GM12878 (cell line): ENCODE measurements around the gene MAML2. TPM values are rescaled to one million over a fixed set of nuclear protein-coding genes. Genes with fewer than 3 reads are reported as not detected.
A peak's percentile ranks its signal among the peaks of the same experiment; 100 is the strongest.

Source experiments
- BHLHE40 ChIP-seq, 2 experiments: fragments of 450-650 bp in 1 of 2; IDR thresholded peaks; 2 replicates each; pipeline ENCODE4 v1.6.1; 2011 to 2017; ENCODE audit warnings: low read depth in 2 of 2, borderline replicate concordance in 1 of 2, improper control_type of control experiment in 1 of 2, low read length in 1 of 2, mild to moderate bottlenecking in 1 of 2
- CHD1 ChIP-seq: IDR thresholded peaks from 2 replicates; pipeline ENCODE4 v1.6.1; 2012; ENCODE audit warnings: low read depth, low read length, improper control_type of control experiment
- CREB1 ChIP-seq: IDR thresholded peaks from 2 replicates; pipeline ENCODE4 v1.6.1; 2012; ENCODE audit warnings: low read depth, mild to moderate bottlenecking, inconsistent platforms
- EGR1 ChIP-seq, 2 experiments: IDR thresholded peaks; 1 replicate in 1 of 2; 2 replicates in 1 of 2; pipeline ENCODE4 v1.6.1; 2011 to 2012; ENCODE audit warnings: low read depth in 2 of 2, low read length in 2 of 2, borderline replicate concordance in 1 of 2, mild to moderate bottlenecking in 1 of 2, moderate library complexity in 1 of 2
- ESRRA ChIP-seq: IDR thresholded peaks from 2 replicates; pipeline ENCODE4 v1.6.1; 2012; ENCODE audit warnings: mild to moderate bottlenecking, low read length, improper control_type of control experiment
- KDM1A ChIP-seq: fragments of 200-600 bp; sonication (generic); IDR thresholded peaks from 2 replicates; pipeline ENCODE4 v1.6.1; 2016; ENCODE audit warnings: borderline replicate concordance
- NBN ChIP-seq: fragments of 450-650 bp; IDR thresholded peaks from 2 replicates; pipeline ENCODE4 v1.6.1; 2016
- NFYA ChIP-seq: IDR thresholded peaks from 2 replicates; pipeline ENCODE4 v1.6.1; 2011; ENCODE audit warnings: low read depth, mild to moderate bottlenecking, low read length, improper control_type of control experiment, borderline replicate concordance
- RELA ChIP-seq: fragments of 450-650 bp; IDR thresholded peaks from 2 replicates; pipeline ENCODE4 v1.8.0; 2014; ENCODE audit warnings: borderline replicate concordance; ENCODE audit not compliant: partially characterized antibody
- SIX5 ChIP-seq: IDR thresholded peaks from 2 replicates; pipeline ENCODE4 v1.6.1; 2011; ENCODE audit warnings: mild to moderate bottlenecking, low read depth, low read length, moderate library complexity; ENCODE audit not compliant: severe bottlenecking
- SMARCA5 ChIP-seq: fragments of 450-650 bp; IDR thresholded peaks from 2 replicates; pipeline ENCODE4 v1.6.1; 2017; ENCODE audit warnings: mild to moderate bottlenecking
- STAT3 ChIP-seq: IDR thresholded peaks from 2 replicates; pipeline ENCODE4 v1.6.1; 2011; ENCODE audit warnings: low read depth, low read length, improper control_type of control experiment
- TAF1 ChIP-seq: IDR thresholded peaks from 2 replicates; pipeline ENCODE4 v1.6.1; 2011; ENCODE audit warnings: mild to moderate bottlenecking, low read depth, low read length, borderline replicate concordance
- TCF3 ChIP-seq: IDR thresholded peaks from 2 replicates; pipeline ENCODE4 v1.6.1; 2012; ENCODE audit warnings: low read depth, mild to moderate bottlenecking, low read length, borderline replicate concordance; ENCODE audit not compliant: insufficient read depth
- ZNF207 ChIP-seq: fragments of 450-650 bp; IDR thresholded peaks from 2 replicates; pipeline ENCODE4 v1.6.1; 2014; ENCODE audit warnings: antibody characterized with exemption, mild to moderate bottlenecking, borderline replicate concordance
- ZNF217 ChIP-seq: fragments of 450-650 bp; IDR thresholded peaks from 2 replicates; pipeline ENCODE4 v1.6.1; 2017; ENCODE audit warnings: antibody characterized with exemption, mild to moderate bottlenecking
- ZNF622 ChIP-seq: fragments of 450-650 bp; IDR thresholded peaks from 2 replicates; pipeline ENCODE4 v1.6.1; 2017; ENCODE audit warnings: mild to moderate bottlenecking, inconsistent platforms
- polyA plus RNA-seq, 11 experiments: library from polyadenylated mRNA; depleted of rRNA in 4 of 11; unstranded in 6 of 11; stranded (reverse) in 5 of 11; fragments of >200 nt; fragmentation: Nextera tagmentation in 4 of 11; fragmentation: Illumina TruSeq in 1 of 11; extraction: Ambion mirVana in 4 of 11; extraction: Trizol in 1 of 11; gene quantifications; 1 replicate in 1 of 11; 2 replicates in 10 of 11; pipeline versions ENCODE4 v1.2.1 to v1.2.3, GENCODE V29; 2011 to 2016; ENCODE audit warnings: inconsistent platforms in 2 of 11, missing spikeins in 2 of 11, low read depth in 1 of 11
- total RNA-seq, 4 experiments: library from RNA; depleted of rRNA in 3 of 4; stranded (reverse); fragments of >200 nt in 3 of 4; fragmentation: Illumina TruSeq in 1 of 4; extraction: Trizol in 1 of 4; gene quantifications; 2 replicates each; pipeline versions ENCODE4 v1.2.1 to v1.2.3, GENCODE V29; 2013 to 2021
- TF ChIP-seq, protein P1 (sequence below): fragments of 450-650 bp; IDR thresholded peaks from 2 replicates; pipeline ENCODE4 v1.6.1; 2017; ENCODE audit warnings: mild to moderate bottlenecking
- TF ChIP-seq, protein P2 (sequence below): fragments of 450-650 bp; IDR thresholded peaks from 2 replicates; pipeline ENCODE4 v1.6.1; 2017; ENCODE audit warnings: antibody characterized with exemption, mild to moderate bottlenecking, moderate library complexity
- TF ChIP-seq, protein P3 (sequence below): fragments of 450-650 bp; IDR thresholded peaks from 2 replicates; pipeline ENCODE4 v1.6.1; 2014; ENCODE audit warnings: mild to moderate bottlenecking
- TF ChIP-seq, protein P4 (sequence below): IDR thresholded peaks from 2 replicates; pipeline ENCODE4 v1.6.1; 2011; ENCODE audit warnings: borderline replicate concordance, low read depth, mild to moderate bottlenecking, moderate library complexity, low read length; ENCODE audit not compliant: insufficient read depth, poor library complexity, severe bottlenecking
- TF ChIP-seq, protein P5 (sequence below): fragments of 450-650 bp; conservative IDR thresholded peaks from 2 replicates; pipeline ENCODE4 v1.6.1; 2017; ENCODE audit warnings: mild to moderate bottlenecking, moderate library complexity

Gene MAML2
- total and polyA plus RNA-seq, 10 of the 15 experiments (the other 5 are each of a cell fraction or from before 2014, with no cell fraction given) = 2.5 to 15.1 (median 12.0) TPM

DNA sequence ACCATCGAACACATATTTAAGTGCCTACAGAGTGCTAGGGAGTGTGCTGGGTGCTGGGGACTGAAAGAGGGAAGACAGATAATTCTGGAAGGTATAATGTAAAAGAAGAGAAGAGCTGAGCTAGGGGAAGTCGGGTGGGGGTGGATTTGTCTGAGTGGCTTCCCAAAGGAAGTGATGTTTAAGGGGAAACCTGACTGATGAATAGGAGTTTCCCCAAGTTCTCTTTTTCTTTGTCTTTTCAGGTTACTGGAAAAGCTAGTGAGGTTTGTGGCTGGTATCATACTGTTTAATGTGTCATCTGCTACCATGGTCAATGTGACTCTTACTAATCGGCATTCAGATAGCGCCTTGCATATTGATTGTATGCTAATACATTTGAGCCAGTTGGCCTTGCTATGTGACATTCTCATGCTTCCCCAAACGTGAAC, 267.4 kb downstream of the MAML2 start (continued):
- TF ChIP-seq, protein P1, sequence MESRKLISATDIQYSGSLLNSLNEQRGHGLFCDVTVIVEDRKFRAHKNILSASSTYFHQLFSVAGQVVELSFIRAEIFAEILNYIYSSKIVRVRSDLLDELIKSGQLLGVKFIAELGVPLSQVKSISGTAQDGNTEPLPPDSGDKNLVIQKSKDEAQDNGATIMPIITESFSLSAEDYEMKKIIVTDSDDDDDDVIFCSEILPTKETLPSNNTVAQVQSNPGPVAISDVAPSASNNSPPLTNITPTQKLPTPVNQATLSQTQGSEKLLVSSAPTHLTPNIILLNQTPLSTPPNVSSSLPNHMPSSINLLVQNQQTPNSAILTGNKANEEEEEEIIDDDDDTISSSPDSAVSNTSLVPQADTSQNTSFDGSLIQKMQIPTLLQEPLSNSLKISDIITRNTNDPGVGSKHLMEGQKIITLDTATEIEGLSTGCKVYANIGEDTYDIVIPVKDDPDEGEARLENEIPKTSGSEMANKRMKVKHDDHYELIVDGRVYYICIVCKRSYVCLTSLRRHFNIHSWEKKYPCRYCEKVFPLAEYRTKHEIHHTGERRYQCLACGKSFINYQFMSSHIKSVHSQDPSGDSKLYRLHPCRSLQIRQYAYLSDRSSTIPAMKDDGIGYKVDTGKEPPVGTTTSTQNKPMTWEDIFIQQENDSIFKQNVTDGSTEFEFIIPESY = no peak
- TF ChIP-seq STAT3 = no peak
- no peak for TF ChIP-seq KDM1A
- no peak for TF ChIP-seq TAF1
- TF ChIP-seq ESRRA = no peak
- TF ChIP-seq, protein P2, sequence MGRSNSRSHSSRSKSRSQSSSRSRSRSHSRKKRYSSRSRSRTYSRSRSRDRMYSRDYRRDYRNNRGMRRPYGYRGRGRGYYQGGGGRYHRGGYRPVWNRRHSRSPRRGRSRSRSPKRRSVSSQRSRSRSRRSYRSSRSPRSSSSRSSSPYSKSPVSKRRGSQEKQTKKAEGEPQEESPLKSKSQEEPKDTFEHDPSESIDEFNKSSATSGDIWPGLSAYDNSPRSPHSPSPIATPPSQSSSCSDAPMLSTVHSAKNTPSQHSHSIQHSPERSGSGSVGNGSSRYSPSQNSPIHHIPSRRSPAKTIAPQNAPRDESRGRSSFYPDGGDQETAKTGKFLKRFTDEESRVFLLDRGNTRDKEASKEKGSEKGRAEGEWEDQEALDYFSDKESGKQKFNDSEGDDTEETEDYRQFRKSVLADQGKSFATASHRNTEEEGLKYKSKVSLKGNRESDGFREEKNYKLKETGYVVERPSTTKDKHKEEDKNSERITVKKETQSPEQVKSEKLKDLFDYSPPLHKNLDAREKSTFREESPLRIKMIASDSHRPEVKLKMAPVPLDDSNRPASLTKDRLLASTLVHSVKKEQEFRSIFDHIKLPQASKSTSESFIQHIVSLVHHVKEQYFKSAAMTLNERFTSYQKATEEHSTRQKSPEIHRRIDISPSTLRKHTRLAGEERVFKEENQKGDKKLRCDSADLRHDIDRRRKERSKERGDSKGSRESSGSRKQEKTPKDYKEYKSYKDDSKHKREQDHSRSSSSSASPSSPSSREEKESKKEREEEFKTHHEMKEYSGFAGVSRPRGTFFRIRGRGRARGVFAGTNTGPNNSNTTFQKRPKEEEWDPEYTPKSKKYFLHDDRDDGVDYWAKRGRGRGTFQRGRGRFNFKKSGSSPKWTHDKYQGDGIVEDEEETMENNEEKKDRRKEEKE = no peak
- TF ChIP-seq TCF3 = no peak
- TF ChIP-seq ZNF207 = no peak
- peak; percentile 53 for TF ChIP-seq RELA
- no peak for TF ChIP-seq SMARCA5
- TF ChIP-seq, protein P3, sequence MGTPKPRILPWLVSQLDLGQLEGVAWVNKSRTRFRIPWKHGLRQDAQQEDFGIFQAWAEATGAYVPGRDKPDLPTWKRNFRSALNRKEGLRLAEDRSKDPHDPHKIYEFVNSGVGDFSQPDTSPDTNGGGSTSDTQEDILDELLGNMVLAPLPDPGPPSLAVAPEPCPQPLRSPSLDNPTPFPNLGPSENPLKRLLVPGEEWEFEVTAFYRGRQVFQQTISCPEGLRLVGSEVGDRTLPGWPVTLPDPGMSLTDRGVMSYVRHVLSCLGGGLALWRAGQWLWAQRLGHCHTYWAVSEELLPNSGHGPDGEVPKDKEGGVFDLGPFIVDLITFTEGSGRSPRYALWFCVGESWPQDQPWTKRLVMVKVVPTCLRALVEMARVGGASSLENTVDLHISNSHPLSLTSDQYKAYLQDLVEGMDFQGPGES = no peak
- peak; percentile 42 to 58; a peak in 2 of 4 replicates for TF ChIP-seq BHLHE40 (IDR thresholded peaks at IDR 0.05; ENCODE audit: borderline replicate concordance in 1 of 2, low read depth in 2 of 2, low read length in 1 of 2)
- TF ChIP-seq ZNF622 = no peak
- TF ChIP-seq EGR1 (IDR thresholded peaks at IDR 0.05; ENCODE audit: borderline replicate concordance in 1 of 2, low read depth in 2 of 2, low read length in 2 of 2) = peak in 1 of 2 experiments; percentile 57; a peak in 1 of 3 replicates
- TF ChIP-seq SIX5 = no peak
- TF ChIP-seq NBN = no peak
- TF ChIP-seq, protein P4, sequence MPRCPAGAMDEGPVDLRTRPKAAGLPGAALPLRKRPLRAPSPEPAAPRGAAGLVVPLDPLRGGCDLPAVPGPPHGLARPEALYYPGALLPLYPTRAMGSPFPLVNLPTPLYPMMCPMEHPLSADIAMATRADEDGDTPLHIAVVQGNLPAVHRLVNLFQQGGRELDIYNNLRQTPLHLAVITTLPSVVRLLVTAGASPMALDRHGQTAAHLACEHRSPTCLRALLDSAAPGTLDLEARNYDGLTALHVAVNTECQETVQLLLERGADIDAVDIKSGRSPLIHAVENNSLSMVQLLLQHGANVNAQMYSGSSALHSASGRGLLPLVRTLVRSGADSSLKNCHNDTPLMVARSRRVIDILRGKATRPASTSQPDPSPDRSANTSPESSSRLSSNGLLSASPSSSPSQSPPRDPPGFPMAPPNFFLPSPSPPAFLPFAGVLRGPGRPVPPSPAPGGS = no peak
- peak; percentile 63; the same call in 1 of the 2 replicates for TF ChIP-seq CREB1
- peak; percentile 94 for TF ChIP-seq ZNF217
- no peak for TF ChIP-seq CHD1
- TF ChIP-seq, protein P5, sequence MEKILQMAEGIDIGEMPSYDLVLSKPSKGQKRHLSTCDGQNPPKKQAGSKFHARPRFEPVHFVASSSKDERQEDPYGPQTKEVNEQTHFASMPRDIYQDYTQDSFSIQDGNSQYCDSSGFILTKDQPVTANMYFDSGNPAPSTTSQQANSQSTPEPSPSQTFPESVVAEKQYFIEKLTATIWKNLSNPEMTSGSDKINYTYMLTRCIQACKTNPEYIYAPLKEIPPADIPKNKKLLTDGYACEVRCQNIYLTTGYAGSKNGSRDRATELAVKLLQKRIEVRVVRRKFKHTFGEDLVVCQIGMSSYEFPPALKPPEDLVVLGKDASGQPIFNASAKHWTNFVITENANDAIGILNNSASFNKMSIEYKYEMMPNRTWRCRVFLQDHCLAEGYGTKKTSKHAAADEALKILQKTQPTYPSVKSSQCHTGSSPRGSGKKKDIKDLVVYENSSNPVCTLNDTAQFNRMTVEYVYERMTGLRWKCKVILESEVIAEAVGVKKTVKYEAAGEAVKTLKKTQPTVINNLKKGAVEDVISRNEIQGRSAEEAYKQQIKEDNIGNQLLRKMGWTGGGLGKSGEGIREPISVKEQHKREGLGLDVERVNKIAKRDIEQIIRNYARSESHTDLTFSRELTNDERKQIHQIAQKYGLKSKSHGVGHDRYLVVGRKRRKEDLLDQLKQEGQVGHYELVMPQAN = no peak
- TF ChIP-seq NFYA = no peak
